Endothelial cell of umbilical vein (primary cell): Measurements from ENCODE around the gene SYT6.

Experiments
- EZH2 ChIP-seq: IDR thresholded peaks from 2 replicates; pipeline ENCODE4 v1.6.1; 2012; ENCODE audit warnings: borderline replicate concordance, low read depth, mild to moderate bottlenecking, moderate library complexity, low read length, inconsistent platforms; ENCODE audit not compliant: severe bottlenecking
- FOS ChIP-seq: IDR thresholded peaks from 2 replicates; pipeline ENCODE4 v1.6.1; 2011; ENCODE audit warnings: mild to moderate bottlenecking, low read length, moderate library complexity, borderline replicate concordance; ENCODE audit not compliant: insufficient read depth
- GATA2 ChIP-seq: IDR thresholded peaks from 2 replicates; pipeline ENCODE4 v1.7.0; 2011; ENCODE audit warnings: low read depth, mild to moderate bottlenecking, moderate library complexity, mixed read lengths, low read length; ENCODE audit not compliant: insufficient read length, insufficient read depth
- JUN ChIP-seq: IDR thresholded peaks from 2 replicates; pipeline ENCODE4 v1.6.1; 2011; ENCODE audit warnings: borderline replicate concordance, low read depth; ENCODE audit not compliant: insufficient read length, insufficient read depth
- MYC ChIP-seq: IDR thresholded peaks from one replicate; pipeline ENCODE4 v1.6.1; 2011; ENCODE audit warnings: mild to moderate bottlenecking, low read depth, low read length
- POLR2A ChIP-seq: IDR thresholded peaks from 2 replicates; pipeline ENCODE4 v1.6.1; 2012; ENCODE audit warnings: low read depth, mild to moderate bottlenecking, control low read depth, low read length
- POLR2AphosphoS5 ChIP-seq: IDR thresholded peaks from 2 replicates; pipeline ENCODE4 v1.6.1; 2012; ENCODE audit warnings: low read depth, mild to moderate bottlenecking, control low read depth, low read length, moderate library complexity; ENCODE audit not compliant: insufficient read depth
- TF ChIP-seq, protein P1 (sequence below), 2 donors: IDR thresholded peaks; 1 replicate in 1 of 2; 2 replicates in 1 of 2; pipeline ENCODE4 v1.5.1; 2011; ENCODE audit warnings: low read length in 2 of 2, mild to moderate bottlenecking in 2 of 2, moderate library complexity in 2 of 2, control low read depth in 1 of 2, inconsistent platforms in 1 of 2, low read depth in 1 of 2; ENCODE audit not compliant: insufficient read depth in 1 of 2; ENCODE audit errors: extremely low read depth in 1 of 2
- TF ChIP-seq, protein P2 (sequence below): IDR thresholded peaks from 2 replicates; pipeline ENCODE4 v1.6.1; 2011; ENCODE audit not compliant: insufficient read depth, insufficient read length

- no peak for TF ChIP-seq POLR2A
- TF ChIP-seq, protein P1, sequence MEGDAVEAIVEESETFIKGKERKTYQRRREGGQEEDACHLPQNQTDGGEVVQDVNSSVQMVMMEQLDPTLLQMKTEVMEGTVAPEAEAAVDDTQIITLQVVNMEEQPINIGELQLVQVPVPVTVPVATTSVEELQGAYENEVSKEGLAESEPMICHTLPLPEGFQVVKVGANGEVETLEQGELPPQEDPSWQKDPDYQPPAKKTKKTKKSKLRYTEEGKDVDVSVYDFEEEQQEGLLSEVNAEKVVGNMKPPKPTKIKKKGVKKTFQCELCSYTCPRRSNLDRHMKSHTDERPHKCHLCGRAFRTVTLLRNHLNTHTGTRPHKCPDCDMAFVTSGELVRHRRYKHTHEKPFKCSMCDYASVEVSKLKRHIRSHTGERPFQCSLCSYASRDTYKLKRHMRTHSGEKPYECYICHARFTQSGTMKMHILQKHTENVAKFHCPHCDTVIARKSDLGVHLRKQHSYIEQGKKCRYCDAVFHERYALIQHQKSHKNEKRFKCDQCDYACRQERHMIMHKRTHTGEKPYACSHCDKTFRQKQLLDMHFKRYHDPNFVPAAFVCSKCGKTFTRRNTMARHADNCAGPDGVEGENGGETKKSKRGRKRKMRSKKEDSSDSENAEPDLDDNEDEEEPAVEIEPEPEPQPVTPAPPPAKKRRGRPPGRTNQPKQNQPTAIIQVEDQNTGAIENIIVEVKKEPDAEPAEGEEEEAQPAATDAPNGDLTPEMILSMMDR (IDR thresholded peaks at IDR 0.05; ENCODE audit: extremely low read depth in 1 of 2, insufficient read depth in 1 of 2, low read depth in 1 of 2, low read length in 2 of 2) = no peak
- TF ChIP-seq POLR2AphosphoS5 = no peak
- no peak for TF ChIP-seq MYC
- TF ChIP-seq FOS = no peak
- TF ChIP-seq EZH2 = no peak
- TF ChIP-seq, protein P2, sequence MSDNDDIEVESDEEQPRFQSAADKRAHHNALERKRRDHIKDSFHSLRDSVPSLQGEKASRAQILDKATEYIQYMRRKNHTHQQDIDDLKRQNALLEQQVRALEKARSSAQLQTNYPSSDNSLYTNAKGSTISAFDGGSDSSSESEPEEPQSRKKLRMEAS = no peak
- TF ChIP-seq JUN = no peak
- TF ChIP-seq GATA2 = no peak
These were observed 90.1 kb downstream of the SYT6 start for GRCh38 chr1:114063544-114063943.
